C4-2B (cell line): ENCODE measurements around the gene UBQLNL.

ENCODE experiments used
- ZFX ChIP-seq: fragments of 450-650 bp; IDR thresholded peaks from 2 replicates; pipeline ENCODE4 v1.6.1; 2017
- TF ChIP-seq, protein P1 (sequence below): fragments of 450-650 bp; conservative IDR thresholded peaks from 2 replicates; pipeline ENCODE4 v1.5.1; 2017; ENCODE audit warnings: mild to moderate bottlenecking

DNA sequence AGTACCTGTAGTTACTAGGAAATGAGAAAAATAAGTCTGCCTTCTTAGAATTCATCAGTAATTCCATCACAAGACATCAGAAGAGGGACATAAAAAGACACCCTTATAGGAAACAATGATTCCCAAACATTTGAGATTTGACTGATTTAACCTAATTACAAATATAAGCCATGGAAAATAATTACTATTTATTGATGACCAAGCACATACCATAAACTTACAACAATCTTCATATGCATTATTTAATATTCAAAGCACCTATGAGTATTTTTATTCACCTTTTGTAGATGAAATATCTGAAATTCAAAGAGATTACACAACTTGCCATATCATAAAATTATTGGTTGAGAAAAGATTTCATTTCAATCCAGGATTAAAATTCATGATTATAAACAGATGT, 42.6 kb downstream of the UBQLNL start:
- TF ChIP-seq, protein P1, sequence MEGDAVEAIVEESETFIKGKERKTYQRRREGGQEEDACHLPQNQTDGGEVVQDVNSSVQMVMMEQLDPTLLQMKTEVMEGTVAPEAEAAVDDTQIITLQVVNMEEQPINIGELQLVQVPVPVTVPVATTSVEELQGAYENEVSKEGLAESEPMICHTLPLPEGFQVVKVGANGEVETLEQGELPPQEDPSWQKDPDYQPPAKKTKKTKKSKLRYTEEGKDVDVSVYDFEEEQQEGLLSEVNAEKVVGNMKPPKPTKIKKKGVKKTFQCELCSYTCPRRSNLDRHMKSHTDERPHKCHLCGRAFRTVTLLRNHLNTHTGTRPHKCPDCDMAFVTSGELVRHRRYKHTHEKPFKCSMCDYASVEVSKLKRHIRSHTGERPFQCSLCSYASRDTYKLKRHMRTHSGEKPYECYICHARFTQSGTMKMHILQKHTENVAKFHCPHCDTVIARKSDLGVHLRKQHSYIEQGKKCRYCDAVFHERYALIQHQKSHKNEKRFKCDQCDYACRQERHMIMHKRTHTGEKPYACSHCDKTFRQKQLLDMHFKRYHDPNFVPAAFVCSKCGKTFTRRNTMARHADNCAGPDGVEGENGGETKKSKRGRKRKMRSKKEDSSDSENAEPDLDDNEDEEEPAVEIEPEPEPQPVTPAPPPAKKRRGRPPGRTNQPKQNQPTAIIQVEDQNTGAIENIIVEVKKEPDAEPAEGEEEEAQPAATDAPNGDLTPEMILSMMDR: no peak
- no peak for TF ChIP-seq ZFX
